Islet of Langerhans (tissue), 1 donor: ENCODE data around the gene ZBTB20.
A peak's percentile ranks its signal among the peaks of the same experiment; 100 is the strongest.

Experiments used
- FAIRE-seq: peaks from one replicate; lab custom pipeline; 2011; peaks lifted over from hg19 to GRCh38; lab: Jason Lieb, UNC

The ZBTB20 gene

GRCh38 chr3:114571363-114571762 is 575.7 kb downstream of the ZBTB20 start:
- no peak for FAIRE-seq

GRCh38 chr3:114569186-114569585 is 577.9 kb downstream of the ZBTB20 start:
- FAIRE-seq: no peak

- FAIRE-seq: no peak
These were observed 579.3 kb downstream of the ZBTB20 start for GRCh38 chr3:114567771-114568170.

- peak; percentile 68 for FAIRE-seq
These were observed 580.3 kb downstream of the ZBTB20 start for GRCh38 chr3:114566767-114567166.

GRCh38 chr3:114566162-114566755 is 580.8 kb downstream of the ZBTB20 start:
- no peak for FAIRE-seq

GRCh38 chr3:114565216-114565615 is 581.9 kb downstream of the ZBTB20 start:
- FAIRE-seq: no peak

GRCh38 chr3:114563720-114564119 is 583.4 kb downstream of the ZBTB20 start:
- peak; percentile 9 for FAIRE-seq

GRCh38 chr3:114562557-114562956 is 584.5 kb downstream of the ZBTB20 start:
- FAIRE-seq: no peak

- no peak for FAIRE-seq
These were observed 588.8 kb downstream of the ZBTB20 start for GRCh38 chr3:114558271-114558670.

GRCh38 chr3:114557791-114558190 is 589.3 kb downstream of the ZBTB20 start:
- FAIRE-seq: no peak

- FAIRE-seq: no peak
These were observed 590.4 kb downstream of the ZBTB20 start for GRCh38 chr3:114556657-114557213.

GRCh38 chr3:114554731-114555130 is 592.4 kb downstream of the ZBTB20 start:
- no peak for FAIRE-seq

- peak; percentile 43 for FAIRE-seq
These were observed 593.0 kb downstream of the ZBTB20 start for GRCh38 chr3:114553949-114554593.

- FAIRE-seq: no peak
These were observed 594.6 kb downstream of the ZBTB20 start for GRCh38 chr3:114552527-114552812.

- peak; percentile 90 for FAIRE-seq
These were observed 595.1 kb downstream of the ZBTB20 start for GRCh38 chr3:114551770-114552526.

- no peak for FAIRE-seq
These were observed 596.9 kb downstream of the ZBTB20 start for GRCh38 chr3:114550165-114550564.

- FAIRE-seq: no peak
These were observed 601.9 kb downstream of the ZBTB20 start for GRCh38 chr3:114545193-114545592.

GRCh38 chr3:114542359-114542758 is 604.7 kb downstream of the ZBTB20 start:
- no peak for FAIRE-seq

GRCh38 chr3:114539525-114539924 is 607.6 kb downstream of the ZBTB20 start:
- FAIRE-seq: no peak

GRCh38 chr3:114538211-114538610 is 608.9 kb downstream of the ZBTB20 start:
- no peak for FAIRE-seq

GRCh38 chr3:114528517-114528916 is 618.6 kb downstream of the ZBTB20 start:
- no peak for FAIRE-seq

GRCh38 chr3:114527036-114527644 is 619.9 kb downstream of the ZBTB20 start:
- no peak for FAIRE-seq

- no peak for FAIRE-seq
These were observed 621.8 kb downstream of the ZBTB20 start for GRCh38 chr3:114525278-114525677.
